Dendritic cell treated with granulocyte-macrophage colony-stimulating factor and Interleukin-4, amounts not matched to agents 40 ng/mL and 50 ng/mL, for 4 days (primary cell): ENCODE results near the gene RPE65.
"Not testable (repeated sequence)": the region's sequence is repeated elsewhere in the genome, so short reads cannot be mapped to it uniquely, and the experiment has no call there.

Experiments used
- H3K27ac Mint-ChIP-seq: one replicate; pipeline ENCODE4 v1.8.0; 2022; ENCODE audit warnings: mild to moderate bottlenecking, mixed read lengths
- H3K27me3 Mint-ChIP-seq: one replicate; pipeline ENCODE4 v1.8.0; 2022; ENCODE audit warnings: mild to moderate bottlenecking, mixed read lengths
- H3K36me3 Mint-ChIP-seq: one replicate; pipeline ENCODE4 v1.8.0; 2022; ENCODE audit warnings: low read depth, mixed read lengths
- H3K4me1 Mint-ChIP-seq: one replicate; pipeline ENCODE4 v1.8.0; 2022; ENCODE audit warnings: low read depth, mixed read lengths
- H3K4me3 Mint-ChIP-seq: one replicate; pipeline ENCODE4 v1.8.0; 2022; ENCODE audit warnings: mild to moderate bottlenecking, moderate library complexity, mixed read lengths
- H3K9me3 Mint-ChIP-seq: one replicate; pipeline ENCODE4 v1.8.0; 2022; ENCODE audit warnings: mixed read lengths
- intact Hi-C: fragments of 100-400 bp; cut with micrococcal nuclease; formaldehyde crosslinking; loops from one replicate; pipeline ENCODE4 v1.15.0; 2022

The RPE65 gene

GRCh38 chr1:68433395-68433794 lies 16.4 kb downstream of the RPE65 start:
- no peak overlapping the region for H3K4me3 Mint-ChIP-seq
- no peak overlapping the region for H3K27ac Mint-ChIP-seq
- intact Hi-C loops: no loop called here
- no peaks in the 10 kb centered on the region for H3K36me3 Mint-ChIP-seq
- peaks cover 25% of the 10 kb centered on the region for H3K4me1 Mint-ChIP-seq
- no peaks in the 10 kb centered on the region for H3K9me3 Mint-ChIP-seq
- no peaks in the 10 kb centered on the region for H3K27me3 Mint-ChIP-seq

- H3K27ac Mint-ChIP-seq: no peak overlapping the region
- H3K27me3 Mint-ChIP-seq: no peaks in the 10 kb centered on the region
- intact Hi-C loops: no loop called here
These were observed 18.7 kb downstream of the RPE65 start for GRCh38 chr1:68431076-68431475.

GRCh38 chr1:68429233-68429808 lies 20.4 kb downstream of the RPE65 start:
- H3K27me3 Mint-ChIP-seq: no peaks in the 10 kb centered on the region
- no peak overlapping the region for H3K4me3 Mint-ChIP-seq
- no peak overlapping the region for H3K27ac Mint-ChIP-seq
- no peaks in the 10 kb centered on the region for H3K9me3 Mint-ChIP-seq
- H3K36me3 Mint-ChIP-seq: no peaks in the 10 kb centered on the region
- intact Hi-C loops: no loop called here
- H3K4me1 Mint-ChIP-seq: peaks cover 12% of the 10 kb centered on the region

More at GRCh38 chr1:68431076-68431475, 18.7 kb downstream of the RPE65 start:
- Mint-ChIP-seq H3K4me1 (peaks cover 12% of the 10 kb centered on the region), H3K4me3 (no peak overlapping the region), H3K9me3 (no peaks in the 10 kb centered on the region), H3K36me3 (no peaks in the 10 kb centered on the region)

- Mint-ChIP-seq H3K9me3 (no peaks in the 10 kb centered on the region), H3K36me3 (no peaks in the 10 kb centered on the region), H3K27ac (no peak overlapping the region), H3K27me3 (no peaks in the 10 kb centered on the region), H3K4me1 (peaks cover 12% of the 10 kb centered on the region), H3K4me3 (no peak overlapping the region)
- intact Hi-C loops: no loop called here
These were observed 23.2 kb downstream of the RPE65 start for GRCh38 chr1:68426594-68426993.

GRCh38 chr1:68421350-68421749 lies 28.4 kb downstream of the RPE65 start:
- intact Hi-C loops: no loop called here
- H3K27me3 Mint-ChIP-seq: no peaks in the 10 kb centered on the region
- H3K27ac Mint-ChIP-seq: no peak overlapping the region
- H3K4me1 Mint-ChIP-seq: no peaks in the 10 kb centered on the region
- no peak overlapping the region for H3K4me3 Mint-ChIP-seq
- no peaks in the 10 kb centered on the region for H3K9me3 Mint-ChIP-seq
- H3K36me3 Mint-ChIP-seq: no peaks in the 10 kb centered on the region

- no peaks in the 10 kb centered on the region for H3K36me3 Mint-ChIP-seq
- H3K27ac Mint-ChIP-seq: no peak overlapping the region
- no peaks in the 10 kb centered on the region for H3K9me3 Mint-ChIP-seq
- H3K4me3 Mint-ChIP-seq: no peak overlapping the region
- intact Hi-C loops: no loop called here
- H3K27me3 Mint-ChIP-seq: peaks cover 8% of the 10 kb centered on the region
- no peaks in the 10 kb centered on the region for H3K4me1 Mint-ChIP-seq
These were observed 40.3 kb downstream of the RPE65 start for GRCh38 chr1:68409426-68409825.

GRCh38 chr1:68401506-68401905 lies 48.2 kb downstream of the RPE65 start:
- Mint-ChIP-seq H3K9me3 (no peaks in the 10 kb centered on the region), H3K4me3 (no peak overlapping the region), H3K27ac (no peak overlapping the region), H3K4me1 (no peaks in the 10 kb centered on the region), H3K27me3 (peaks cover 3% of the 10 kb centered on the region), H3K36me3 (no peaks in the 10 kb centered on the region)
- intact Hi-C loops: no loop called here

- intact Hi-C loops, H3K4me1 Mint-ChIP-seq: not testable (repeated sequence)
These were observed 54.2 kb downstream of the RPE65 start for GRCh38 chr1:68395575-68395974.

GRCh38 chr1:68392474-68392873 lies 57.3 kb downstream of the RPE65 start:
- H3K27ac Mint-ChIP-seq, H3K27me3 Mint-ChIP-seq, H3K4me1 Mint-ChIP-seq, H3K4me3 Mint-ChIP-seq, H3K36me3 Mint-ChIP-seq, H3K9me3 Mint-ChIP-seq, intact Hi-C loops: not testable (repeated sequence)

More at GRCh38 chr1:68395575-68395974, 54.2 kb downstream of the RPE65 start:
- H3K36me3 Mint-ChIP-seq, H3K9me3 Mint-ChIP-seq, H3K27me3 Mint-ChIP-seq, H3K4me3 Mint-ChIP-seq, H3K27ac Mint-ChIP-seq: not testable (repeated sequence)

- intact Hi-C loops, H3K27me3 Mint-ChIP-seq, H3K27ac Mint-ChIP-seq, H3K36me3 Mint-ChIP-seq, H3K4me3 Mint-ChIP-seq: not testable (repeated sequence)
- peaks cover 10% of the 10 kb centered on the region for H3K4me1 Mint-ChIP-seq
- peaks cover 10% of the 10 kb centered on the region for H3K9me3 Mint-ChIP-seq
These were observed 63.8 kb downstream of the RPE65 start for GRCh38 chr1:68385798-68386524.

- Mint-ChIP-seq H3K4me3 (no peak overlapping the region), H3K9me3 (peaks cover 10% of the 10 kb centered on the region), H3K27me3 (peaks cover 6% of the 10 kb centered on the region), H3K27ac (no peak overlapping the region), H3K36me3 (no peaks in the 10 kb centered on the region), H3K4me1 (peaks cover 10% of the 10 kb centered on the region)
- intact Hi-C loops: no loop called here
These were observed 64.8 kb downstream of the RPE65 start for GRCh38 chr1:68384872-68385411.

GRCh38 chr1:68384321-68384813 lies 65.4 kb downstream of the RPE65 start:
- H3K9me3 Mint-ChIP-seq: peaks cover 10% of the 10 kb centered on the region
- H3K27me3 Mint-ChIP-seq: peaks cover 6% of the 10 kb centered on the region
- peaks cover 10% of the 10 kb centered on the region for H3K4me1 Mint-ChIP-seq
- no peak overlapping the region for H3K27ac Mint-ChIP-seq
- no peak overlapping the region for H3K4me3 Mint-ChIP-seq
- H3K36me3 Mint-ChIP-seq: no peaks in the 10 kb centered on the region
- intact Hi-C loops: no loop called here

GRCh38 chr1:68383092-68383491 lies 66.7 kb downstream of the RPE65 start:
- Mint-ChIP-seq H3K27me3 (peaks cover 6% of the 10 kb centered on the region), H3K4me3 (no peak overlapping the region), H3K9me3 (peaks cover 10% of the 10 kb centered on the region), H3K4me1 (peaks cover 10% of the 10 kb centered on the region), H3K36me3 (no peaks in the 10 kb centered on the region), H3K27ac (no peak overlapping the region)
- intact Hi-C loops: no loop called here

- intact Hi-C loops: no loop called here
- Mint-ChIP-seq H3K36me3 (no peaks in the 10 kb centered on the region), H3K27ac (no peak overlapping the region), H3K4me3 (no peak overlapping the region), H3K27me3 (peaks cover 2% of the 10 kb centered on the region), H3K4me1 (peaks cover 7% of the 10 kb centered on the region), H3K9me3 (no peaks in the 10 kb centered on the region)
These were observed 70.7 kb downstream of the RPE65 start for GRCh38 chr1:68379085-68379478.
